Stimulated activated CD4-positive, alpha-beta T cell treated with anti-CD3 and anti-CD28 coated beads, Interleukin-4, amount 100 ng/mL, for 1 hour (primary cell): ENCODE data around the gene NEU1.
"Not testable (repeated sequence)": the region's sequence is repeated elsewhere in the genome, so short reads cannot be mapped to it uniquely, and the experiment has no call there.

Source experiments
- DNase-seq: peaks from one replicate; pipeline ENCODE4 v3.0.0-alpha.2; 2020

The NEU1 gene

DNA sequence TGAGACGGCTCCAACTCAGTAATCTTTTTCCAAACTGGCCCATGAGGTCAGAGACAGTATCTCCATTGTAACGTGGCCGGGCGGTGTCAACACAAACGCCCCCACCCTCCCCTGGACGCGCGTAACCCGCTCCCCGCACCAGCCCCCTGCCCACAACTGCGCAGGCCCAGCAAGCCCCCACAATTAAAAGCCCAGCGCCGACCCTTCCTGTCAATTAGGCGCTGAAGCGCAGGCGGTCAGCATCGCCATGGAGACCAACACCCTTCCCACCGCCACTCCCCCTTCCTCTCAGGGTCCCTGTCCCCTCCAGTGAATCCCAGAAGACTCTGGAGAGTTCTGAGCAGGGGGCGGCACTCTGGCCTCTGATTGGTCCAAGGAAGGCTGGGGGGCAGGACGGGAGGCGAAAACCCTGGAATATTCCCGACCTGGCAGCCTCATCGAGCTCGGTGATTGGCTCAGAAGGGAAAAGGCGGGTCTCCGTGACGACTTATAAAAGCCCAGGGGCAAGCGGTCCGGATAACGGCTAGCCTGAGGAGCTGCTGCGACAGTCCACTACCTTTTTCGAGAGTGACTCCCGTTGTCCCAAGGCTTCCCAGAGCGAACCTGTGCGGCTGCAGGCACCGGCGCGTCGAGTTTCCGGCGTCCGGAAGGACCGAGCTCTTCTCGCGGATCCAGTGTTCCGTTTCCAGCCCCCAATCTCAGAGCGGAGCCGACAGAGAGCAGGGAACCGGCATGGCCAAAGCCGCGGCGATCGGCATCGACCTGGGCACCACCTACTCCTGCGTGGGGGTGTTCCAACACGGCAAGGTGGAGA is 47.4 kb downstream of the NEU1 start, which contains the start of the genes HSPA1A and HSPA1L:
HSPA1A (plus strand) TSS at position 519 of the 814 bp plus-strand sequence; CDS start at position 733, 214 bp downstream.
HSPA1L (minus strand) TSS at position 259 of the 814 bp plus-strand sequence. CDS start 3,311 bp downstream, outside the sequence.
- DNase-seq, result peak; percentile 53

DNA sequence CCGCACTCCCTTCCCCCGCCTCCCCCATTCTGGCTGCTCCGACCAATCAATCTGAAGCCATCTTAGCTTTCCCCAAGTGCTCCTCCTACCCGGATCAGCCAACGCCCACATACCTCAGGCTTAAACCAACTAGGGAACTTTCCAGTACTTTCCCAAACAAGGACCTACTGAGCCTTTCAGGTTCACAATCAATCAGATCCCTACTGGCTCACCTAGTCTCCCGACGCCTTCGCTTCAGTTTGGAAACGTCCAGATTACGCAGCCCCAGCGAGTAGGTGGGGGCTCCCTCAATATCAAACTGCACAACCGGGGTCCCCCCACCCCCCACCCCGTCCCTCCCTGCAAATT is 48.0 kb downstream of the NEU1 start:
- peak; percentile 68 for DNase-seq

GRCh38 chr6:31813465-31813849 is 49.2 kb downstream of the NEU1 start:
- no peak for DNase-seq

GRCh38 chr6:31811645-31812044 is 51.0 kb downstream of the NEU1 start:
- no peak for DNase-seq

- DNase-seq, result not testable (repeated sequence)
Measured at GRCh38 chr6:31808599-31808998, 54.0 kb downstream of the NEU1 start.
